SK-N-SH (cell line): ENCODE results near the gene GABRB1. TPM values are rescaled to one million over a fixed set of nuclear protein-coding genes. Genes with fewer than 3 reads are reported as not detected.

ENCODE experiments used
- CTCF ChIA-PET: fragments of 300-600, 350-600 bp; formaldehyde crosslinking; extraction: SDS; loops from one replicate; lab custom pipeline; 2021; lab: Yijun Ruan, JAX
- POLR2A ChIA-PET: fragments of 350-600 bp; sonication (Branson Sonifier 250); formaldehyde crosslinking; extraction: SDS; loops from one replicate; lab custom pipeline; 2020; ENCODE audit warnings: antibody characterized with exemption, inconsistent platforms; lab: Yijun Ruan, JAX
- DNase-seq: peaks from one replicate; pipeline ENCODE4 v3.0.0; 2012
- H2AFZ ChIP-seq: fragments of 200-600 bp; sonication (generic); 2 replicates; pipeline ENCODE4 v1.8.1; 2016; ENCODE audit warnings: antibody characterized with exemption, mild to moderate bottlenecking, low read depth
- H3F3A ChIP-seq: fragments of 200-600 bp; sonication (generic); replicated peaks from 2 replicates; pipeline ENCODE3; 2016; ENCODE audit warnings: antibody characterized with exemption, mild to moderate bottlenecking; ENCODE audit not compliant: insufficient read depth
- H3K27ac ChIP-seq, 2 experiments: fragments of 200-500 bp in 1 of 2; fragments of 200-600 bp in 1 of 2; sonication (Bioruptor generic) in 1 of 2; sonication (generic), shearing (Covaris generic) in 1 of 2; 2 replicates each; pipeline versions ENCODE4 v1.5.1 to v1.6.1; 2014 to 2016; ENCODE audit warnings: low read depth in 2 of 2, inconsistent platforms in 1 of 2, low read length in 1 of 2, mild to moderate bottlenecking in 1 of 2, mixed read lengths in 1 of 2
- H3K27me3 ChIP-seq: fragments of 200-600 bp; sonication (generic), shearing (Covaris generic); 2 replicates; pipeline ENCODE4 v1.6.1; 2016; ENCODE audit warnings: mixed run types; ENCODE audit not compliant: insufficient read depth
- H3K36me3 ChIP-seq, 2 experiments: fragments of 200-500 bp in 1 of 2; fragments of 200-600 bp in 1 of 2; sonication (Bioruptor generic) in 1 of 2; sonication (generic) in 1 of 2; replicated peaks in 1 of 2; 2 replicates each; pipeline versions ENCODE3 to v1.5.1; 2014 to 2016; ENCODE audit warnings: low read length in 1 of 2, mild to moderate bottlenecking in 1 of 2; ENCODE audit not compliant: insufficient read depth in 2 of 2, control insufficient read depth in 1 of 2
- H3K4me1 ChIP-seq, 2 experiments: fragments of 200-500 bp in 1 of 2; fragments of 200-600 bp in 1 of 2; sonication (Bioruptor generic) in 1 of 2; sonication (generic), shearing (Covaris generic) in 1 of 2; 2 replicates each; pipeline versions ENCODE4 v1.5.1 to v1.6.1; 2014 to 2016; ENCODE audit warnings: low read depth in 1 of 2, low read length in 1 of 2, mixed run types in 1 of 2; ENCODE audit not compliant: insufficient read depth in 2 of 2, control insufficient read depth in 1 of 2
- H3K4me2 ChIP-seq: fragments of 200-600 bp; sonication (generic), shearing (Covaris generic); 2 replicates; pipeline ENCODE4 v1.6.1; 2017; ENCODE audit warnings: mixed run types
- H3K4me3 ChIP-seq, 2 experiments: fragments of 200-500 bp in 1 of 2; fragments of 200-600 bp in 1 of 2; sonication (Bioruptor generic) in 1 of 2; sonication (generic), shearing (Covaris generic) in 1 of 2; 2 replicates each; pipeline versions ENCODE4 v1.5.1 to v1.8.1; 2014 to 2016; ENCODE audit warnings: low read depth in 2 of 2, inconsistent platforms in 1 of 2, low read length in 1 of 2, mild to moderate bottlenecking in 1 of 2, mixed read lengths in 1 of 2, moderate library complexity in 1 of 2
- H3K79me2 ChIP-seq: fragments of 200-600 bp; sonication (generic); 2 replicates; pipeline ENCODE4 v1.8.1; 2017; ENCODE audit warnings: mild to moderate bottlenecking; ENCODE audit not compliant: insufficient read depth
- H3K9ac ChIP-seq: fragments of 200-600 bp; sonication (generic); 2 replicates; pipeline ENCODE4 v1.6.1; 2017; ENCODE audit warnings: mixed run types
- H3K9me2 ChIP-seq: fragments of 200-600 bp; sonication (generic); 2 replicates; pipeline ENCODE4 v1.6.1; 2017; ENCODE audit warnings: mixed run types
- H3K9me3 ChIP-seq: fragments of 200-600 bp; sonication (generic); 2 replicates; pipeline ENCODE4 v1.6.1; 2017; ENCODE audit warnings: mixed run types, mild to moderate bottlenecking, moderate library complexity
- H4K20me1 ChIP-seq: fragments of 200-600 bp; sonication (generic); 2 replicates; pipeline ENCODE4 v1.6.1; 2017; ENCODE audit warnings: mild to moderate bottlenecking, mixed run types; ENCODE audit not compliant: insufficient read depth
- ELF1 ChIP-seq: IDR thresholded peaks from 2 replicates; pipeline ENCODE4 v1.4.0; 2012
- FOXJ3 ChIP-seq: sonication (generic); formaldehyde crosslinking; IDR thresholded peaks from 2 replicates; pipeline ENCODE4 v1.5.1; 2020; ENCODE audit warnings: mild to moderate bottlenecking, missing genetic modification reagents
- FOXM1 ChIP-seq: IDR thresholded peaks from 2 replicates; pipeline ENCODE4 v1.4.0; 2012; ENCODE audit warnings: low read depth, mild to moderate bottlenecking
- GABPA ChIP-seq: IDR thresholded peaks from 2 replicates; pipeline ENCODE4 v1.4.0; 2012; ENCODE audit warnings: low read depth, mild to moderate bottlenecking
- GATA2 ChIP-seq: sonication (generic); formaldehyde crosslinking; IDR thresholded peaks from 2 replicates; pipeline ENCODE4 v1.5.0; 2020; ENCODE audit warnings: mild to moderate bottlenecking, missing genetic modification reagents
- MEF2A ChIP-seq: IDR thresholded peaks from 2 replicates; pipeline ENCODE4 v1.4.0; 2012; ENCODE audit warnings: low read depth, borderline replicate concordance
- MXI1 ChIP-seq: IDR thresholded peaks from 2 replicates; pipeline ENCODE4 v1.6.1; 2012; ENCODE audit warnings: mild to moderate bottlenecking, low read depth, low read length, improper control_type of control experiment
- NRF1 ChIP-seq: IDR thresholded peaks from 2 replicates; pipeline ENCODE4 v1.6.1; 2012; ENCODE audit warnings: low read depth, mild to moderate bottlenecking, low read length
- RCOR1 ChIP-seq: fragments of 150-350 bp; IDR thresholded peaks from 2 replicates; pipeline ENCODE4 v1.6.1; 2017; ENCODE audit warnings: antibody characterized with exemption, low read length
- RFX5 ChIP-seq: IDR thresholded peaks from 2 replicates; pipeline ENCODE4 v1.6.1; 2012; ENCODE audit warnings: mild to moderate bottlenecking, improper control_type of control experiment, low read length
- RXRA ChIP-seq: IDR thresholded peaks from 2 replicates; pipeline ENCODE4 v1.4.0; 2012; ENCODE audit warnings: low read depth, mild to moderate bottlenecking, borderline replicate concordance
- TAF1 ChIP-seq: IDR thresholded peaks from 2 replicates; pipeline ENCODE4 v1.6.1; 2012; ENCODE audit warnings: low read depth, mild to moderate bottlenecking, low read length, moderate library complexity, borderline replicate concordance
- YY1 ChIP-seq: IDR thresholded peaks from 2 replicates; pipeline ENCODE4 v1.4.0; 2012; ENCODE audit warnings: low read depth, mild to moderate bottlenecking
- polyA plus RNA-seq, 3 experiments: library from polyadenylated mRNA; depleted of rRNA; stranded (reverse); fragments of >200 nt; gene quantifications; 2 replicates each; pipeline ENCODE4 v1.2.3, GENCODE V29; 2012
- TF ChIP-seq, protein P1 (sequence below): IDR thresholded peaks from 2 replicates; pipeline ENCODE4 v1.4.0; 2012; ENCODE audit warnings: low read depth, borderline replicate concordance
- TF ChIP-seq, protein P2 (sequence below): fragments of 150-350 bp; IDR thresholded peaks from 2 replicates; pipeline ENCODE4 v1.6.1; 2017; ENCODE audit warnings: antibody characterized with exemption, low read length, low read depth, borderline replicate concordance
- TF ChIP-seq, protein P3 (sequence below): IDR thresholded peaks from 2 replicates; pipeline ENCODE4 v1.6.1; 2012; ENCODE audit warnings: mild to moderate bottlenecking, low read depth, low read length, moderate library complexity
- TF ChIP-seq, protein P4 (sequence below): IDR thresholded peaks from 2 replicates; pipeline ENCODE4 v1.4.0; 2012; ENCODE audit warnings: low read depth, borderline replicate concordance
- TF ChIP-seq, protein P5 (sequence below): IDR thresholded peaks from 2 replicates; pipeline ENCODE4; 2012
- TF ChIP-seq, protein P6 (sequence below): fragments of 150-350 bp; IDR thresholded peaks from 2 replicates; pipeline ENCODE4 v1.6.1; 2016; ENCODE audit warnings: mild to moderate bottlenecking, low read depth, low read length

GABRB1 gene
- polyA plus RNA-seq, 1 of the 3 experiments (the other 2 are of a cell fraction), result not detected

DNA sequence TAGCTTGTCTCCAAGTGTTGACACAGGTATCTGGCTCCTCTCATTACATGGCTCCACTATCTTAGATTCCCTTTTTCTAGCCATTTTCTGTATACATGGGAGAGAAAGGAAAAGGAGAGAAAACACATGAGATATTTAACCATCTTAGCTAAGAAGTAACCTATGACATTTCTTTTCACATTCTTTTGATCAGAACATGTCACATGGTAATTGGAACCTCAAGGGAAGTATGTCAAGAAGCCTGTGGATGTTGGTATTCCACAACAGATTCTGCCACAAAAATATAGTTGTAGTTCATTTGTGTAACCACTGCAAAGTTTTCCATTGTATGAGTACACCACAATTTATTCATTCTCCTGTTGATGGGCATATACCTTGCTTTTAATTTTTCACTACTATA, 18.7 kb upstream of the GABRB1 start:
- no peak overlapping the region for H3K9ac ChIP-seq
- H3F3A ChIP-seq, result no peaks in the 10 kb centered on the region
- H3K79me2 ChIP-seq, result no peaks in the 10 kb centered on the region
- no peaks in the 10 kb centered on the region for H4K20me1 ChIP-seq
- H3K9me3 ChIP-seq, result no peaks in the 10 kb centered on the region
- no peak overlapping the region for H2AFZ ChIP-seq
- DNase-seq, result no peak
- ChIA-PET CTCF (interaction anchor here (1.4 kb wide), 1 partner anchor 12 kb away, joined by 5 read pairs; no protein-coding TSS in a partner anchor), POLR2A (no interaction called here)
- no peaks in the 10 kb centered on the region for H3K36me3 ChIP-seq
- no peak overlapping the region for H3K4me2 ChIP-seq
- H3K9me2 ChIP-seq, result no peaks in the 10 kb centered on the region
- no peaks in the 10 kb centered on the region for H3K4me1 ChIP-seq
- no peak overlapping the region for H3K27ac ChIP-seq
- TF ChIP-seq, protein P1, sequence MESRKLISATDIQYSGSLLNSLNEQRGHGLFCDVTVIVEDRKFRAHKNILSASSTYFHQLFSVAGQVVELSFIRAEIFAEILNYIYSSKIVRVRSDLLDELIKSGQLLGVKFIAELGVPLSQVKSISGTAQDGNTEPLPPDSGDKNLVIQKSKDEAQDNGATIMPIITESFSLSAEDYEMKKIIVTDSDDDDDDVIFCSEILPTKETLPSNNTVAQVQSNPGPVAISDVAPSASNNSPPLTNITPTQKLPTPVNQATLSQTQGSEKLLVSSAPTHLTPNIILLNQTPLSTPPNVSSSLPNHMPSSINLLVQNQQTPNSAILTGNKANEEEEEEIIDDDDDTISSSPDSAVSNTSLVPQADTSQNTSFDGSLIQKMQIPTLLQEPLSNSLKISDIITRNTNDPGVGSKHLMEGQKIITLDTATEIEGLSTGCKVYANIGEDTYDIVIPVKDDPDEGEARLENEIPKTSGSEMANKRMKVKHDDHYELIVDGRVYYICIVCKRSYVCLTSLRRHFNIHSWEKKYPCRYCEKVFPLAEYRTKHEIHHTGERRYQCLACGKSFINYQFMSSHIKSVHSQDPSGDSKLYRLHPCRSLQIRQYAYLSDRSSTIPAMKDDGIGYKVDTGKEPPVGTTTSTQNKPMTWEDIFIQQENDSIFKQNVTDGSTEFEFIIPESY, result no peak
- TF ChIP-seq MEF2A (no peak), GATA2 (no peak), GABPA (no peak), FOXJ3 (CRISPR knock-in tag) (no peak), RCOR1 (no peak), YY1 (no peak), RFX5 (no peak), NRF1 (no peak), RXRA (no peak), MXI1 (no peak), FOXM1 (no peak), ELF1 (no peak), TAF1 (no peak)
- TF ChIP-seq, protein P2, sequence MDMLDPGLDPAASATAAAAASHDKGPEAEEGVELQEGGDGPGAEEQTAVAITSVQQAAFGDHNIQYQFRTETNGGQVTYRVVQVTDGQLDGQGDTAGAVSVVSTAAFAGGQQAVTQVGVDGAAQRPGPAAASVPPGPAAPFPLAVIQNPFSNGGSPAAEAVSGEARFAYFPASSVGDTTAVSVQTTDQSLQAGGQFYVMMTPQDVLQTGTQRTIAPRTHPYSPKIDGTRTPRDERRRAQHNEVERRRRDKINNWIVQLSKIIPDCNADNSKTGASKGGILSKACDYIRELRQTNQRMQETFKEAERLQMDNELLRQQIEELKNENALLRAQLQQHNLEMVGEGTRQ, result no peak
- TF ChIP-seq, protein P3, sequence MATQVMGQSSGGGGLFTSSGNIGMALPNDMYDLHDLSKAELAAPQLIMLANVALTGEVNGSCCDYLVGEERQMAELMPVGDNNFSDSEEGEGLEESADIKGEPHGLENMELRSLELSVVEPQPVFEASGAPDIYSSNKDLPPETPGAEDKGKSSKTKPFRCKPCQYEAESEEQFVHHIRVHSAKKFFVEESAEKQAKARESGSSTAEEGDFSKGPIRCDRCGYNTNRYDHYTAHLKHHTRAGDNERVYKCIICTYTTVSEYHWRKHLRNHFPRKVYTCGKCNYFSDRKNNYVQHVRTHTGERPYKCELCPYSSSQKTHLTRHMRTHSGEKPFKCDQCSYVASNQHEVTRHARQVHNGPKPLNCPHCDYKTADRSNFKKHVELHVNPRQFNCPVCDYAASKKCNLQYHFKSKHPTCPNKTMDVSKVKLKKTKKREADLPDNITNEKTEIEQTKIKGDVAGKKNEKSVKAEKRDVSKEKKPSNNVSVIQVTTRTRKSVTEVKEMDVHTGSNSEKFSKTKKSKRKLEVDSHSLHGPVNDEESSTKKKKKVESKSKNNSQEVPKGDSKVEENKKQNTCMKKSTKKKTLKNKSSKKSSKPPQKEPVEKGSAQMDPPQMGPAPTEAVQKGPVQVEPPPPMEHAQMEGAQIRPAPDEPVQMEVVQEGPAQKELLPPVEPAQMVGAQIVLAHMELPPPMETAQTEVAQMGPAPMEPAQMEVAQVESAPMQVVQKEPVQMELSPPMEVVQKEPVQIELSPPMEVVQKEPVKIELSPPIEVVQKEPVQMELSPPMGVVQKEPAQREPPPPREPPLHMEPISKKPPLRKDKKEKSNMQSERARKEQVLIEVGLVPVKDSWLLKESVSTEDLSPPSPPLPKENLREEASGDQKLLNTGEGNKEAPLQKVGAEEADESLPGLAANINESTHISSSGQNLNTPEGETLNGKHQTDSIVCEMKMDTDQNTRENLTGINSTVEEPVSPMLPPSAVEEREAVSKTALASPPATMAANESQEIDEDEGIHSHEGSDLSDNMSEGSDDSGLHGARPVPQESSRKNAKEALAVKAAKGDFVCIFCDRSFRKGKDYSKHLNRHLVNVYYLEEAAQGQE, result no peak
- TF ChIP-seq, protein P4, sequence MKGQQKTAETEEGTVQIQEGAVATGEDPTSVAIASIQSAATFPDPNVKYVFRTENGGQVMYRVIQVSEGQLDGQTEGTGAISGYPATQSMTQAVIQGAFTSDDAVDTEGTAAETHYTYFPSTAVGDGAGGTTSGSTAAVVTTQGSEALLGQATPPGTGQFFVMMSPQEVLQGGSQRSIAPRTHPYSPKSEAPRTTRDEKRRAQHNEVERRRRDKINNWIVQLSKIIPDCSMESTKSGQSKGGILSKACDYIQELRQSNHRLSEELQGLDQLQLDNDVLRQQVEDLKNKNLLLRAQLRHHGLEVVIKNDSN, result no peak
- TF ChIP-seq, protein P5, sequence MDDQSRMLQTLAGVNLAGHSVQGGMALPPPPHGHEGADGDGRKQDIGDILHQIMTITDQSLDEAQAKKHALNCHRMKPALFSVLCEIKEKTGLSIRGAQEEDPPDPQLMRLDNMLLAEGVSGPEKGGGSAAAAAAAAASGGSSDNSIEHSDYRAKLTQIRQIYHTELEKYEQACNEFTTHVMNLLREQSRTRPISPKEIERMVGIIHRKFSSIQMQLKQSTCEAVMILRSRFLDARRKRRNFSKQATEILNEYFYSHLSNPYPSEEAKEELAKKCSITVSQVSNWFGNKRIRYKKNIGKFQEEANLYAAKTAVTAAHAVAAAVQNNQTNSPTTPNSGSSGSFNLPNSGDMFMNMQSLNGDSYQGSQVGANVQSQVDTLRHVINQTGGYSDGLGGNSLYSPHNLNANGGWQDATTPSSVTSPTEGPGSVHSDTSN, result no peak
- TF ChIP-seq, protein P6, sequence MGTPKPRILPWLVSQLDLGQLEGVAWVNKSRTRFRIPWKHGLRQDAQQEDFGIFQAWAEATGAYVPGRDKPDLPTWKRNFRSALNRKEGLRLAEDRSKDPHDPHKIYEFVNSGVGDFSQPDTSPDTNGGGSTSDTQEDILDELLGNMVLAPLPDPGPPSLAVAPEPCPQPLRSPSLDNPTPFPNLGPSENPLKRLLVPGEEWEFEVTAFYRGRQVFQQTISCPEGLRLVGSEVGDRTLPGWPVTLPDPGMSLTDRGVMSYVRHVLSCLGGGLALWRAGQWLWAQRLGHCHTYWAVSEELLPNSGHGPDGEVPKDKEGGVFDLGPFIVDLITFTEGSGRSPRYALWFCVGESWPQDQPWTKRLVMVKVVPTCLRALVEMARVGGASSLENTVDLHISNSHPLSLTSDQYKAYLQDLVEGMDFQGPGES, result no peak
- no peak overlapping the region for H3K4me3 ChIP-seq
- H3K27me3 ChIP-seq, result no peaks in the 10 kb centered on the region
